Upper lobe of left lung (tissue), 4 donors: ENCODE data around the gene TBCCD1.

Experiments used
- EP300 ChIP-seq, 4 donors: sonication (generic); formaldehyde crosslinking; IDR thresholded peaks; one replicate each; pipeline ENCODE4 v1.5.1; 2017; ENCODE audit warnings: antibody characterized with exemption in 4 of 4, control low read depth in 2 of 4
- POLR2A ChIP-seq, 4 donors: fragments of 450-650 bp; IDR thresholded peaks; one replicate each; pipeline ENCODE4 v1.5.1; 2016 to 2017; ENCODE audit warnings: antibody characterized with exemption in 4 of 4, mild to moderate bottlenecking in 2 of 4
- POLR2AphosphoS5 ChIP-seq, 2 donors: sonication (generic); formaldehyde crosslinking; IDR thresholded peaks; one replicate each; pipeline ENCODE4 v1.5.1; 2017; ENCODE audit warnings: antibody characterized with exemption in 2 of 2
- TF ChIP-seq, protein P1 (sequence below), 6 experiments: fragments of 450-650 bp in 4 of 6; fragments of 200-600 bp in 2 of 6; sonication (generic) in 2 of 6; IDR thresholded peaks; one replicate each; pipeline ENCODE4 v1.5.1; 2016 to 2019; ENCODE audit warnings: antibody characterized with exemption in 6 of 6

DNA sequence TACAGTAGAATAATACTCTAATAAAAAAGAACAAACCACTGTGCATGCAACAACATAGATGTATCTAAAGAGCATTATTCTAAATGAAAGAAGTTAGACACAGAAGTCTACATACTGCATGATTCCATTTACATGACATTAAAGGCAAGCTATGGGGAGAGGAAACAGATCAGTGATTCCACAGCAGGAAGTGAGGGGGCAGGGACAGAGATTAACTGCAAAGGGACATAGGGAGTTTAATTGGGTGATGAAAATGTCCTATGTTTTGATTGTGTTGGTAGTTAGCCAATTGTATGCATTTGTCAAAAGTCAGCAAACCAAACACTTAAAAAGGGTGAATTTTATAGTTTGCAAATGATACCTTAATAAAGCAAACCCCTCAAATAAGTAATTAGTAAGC lies 36.7 kb downstream of the TBCCD1 start:
- TF ChIP-seq, protein P1, sequence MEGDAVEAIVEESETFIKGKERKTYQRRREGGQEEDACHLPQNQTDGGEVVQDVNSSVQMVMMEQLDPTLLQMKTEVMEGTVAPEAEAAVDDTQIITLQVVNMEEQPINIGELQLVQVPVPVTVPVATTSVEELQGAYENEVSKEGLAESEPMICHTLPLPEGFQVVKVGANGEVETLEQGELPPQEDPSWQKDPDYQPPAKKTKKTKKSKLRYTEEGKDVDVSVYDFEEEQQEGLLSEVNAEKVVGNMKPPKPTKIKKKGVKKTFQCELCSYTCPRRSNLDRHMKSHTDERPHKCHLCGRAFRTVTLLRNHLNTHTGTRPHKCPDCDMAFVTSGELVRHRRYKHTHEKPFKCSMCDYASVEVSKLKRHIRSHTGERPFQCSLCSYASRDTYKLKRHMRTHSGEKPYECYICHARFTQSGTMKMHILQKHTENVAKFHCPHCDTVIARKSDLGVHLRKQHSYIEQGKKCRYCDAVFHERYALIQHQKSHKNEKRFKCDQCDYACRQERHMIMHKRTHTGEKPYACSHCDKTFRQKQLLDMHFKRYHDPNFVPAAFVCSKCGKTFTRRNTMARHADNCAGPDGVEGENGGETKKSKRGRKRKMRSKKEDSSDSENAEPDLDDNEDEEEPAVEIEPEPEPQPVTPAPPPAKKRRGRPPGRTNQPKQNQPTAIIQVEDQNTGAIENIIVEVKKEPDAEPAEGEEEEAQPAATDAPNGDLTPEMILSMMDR (IDR thresholded peaks at IDR 0.05), result no peak
- TF ChIP-seq POLR2AphosphoS5 (IDR thresholded peaks at IDR 0.05), result no peak
- no peak for TF ChIP-seq POLR2A (IDR thresholded peaks at IDR 0.05)
- TF ChIP-seq EP300 (IDR thresholded peaks at IDR 0.05), result no peak
